SK-N-SH treated with all-trans-retinoic acid at 6 μM for 48 hours (cell line): ENCODE results near the gene LHX2.
"Not testable (repeated sequence)": the region's sequence is repeated elsewhere in the genome, so short reads cannot be mapped to it uniquely, and the experiment has no call there.

ENCODE experiments used
- ATAC-seq: fragments of 200-7000 bp; cut with Tn5 transposase; 3 replicates; pipeline ENCODE4 v1.9.1; 2020; ENCODE audit warnings: mild to moderate bottlenecking, moderate library complexity
- BACH2 ChIP-seq: fragments of 250-450 bp; sonication (Bioruptor Pico); IDR thresholded peaks from 2 replicates; pipeline ENCODE4 v1.9.0; 2021; ENCODE audit warnings: mild to moderate bottlenecking, borderline replicate concordance
- CREB5 ChIP-seq: fragments of 250-450 bp; sonication (Bioruptor Pico); IDR thresholded peaks from 2 replicates; pipeline ENCODE4 v1.5.1; 2020; ENCODE audit warnings: low read depth, mild to moderate bottlenecking, moderate library complexity
- CSDC2 ChIP-seq: fragments of 250-450 bp; sonication (Bioruptor Pico); IDR thresholded peaks from 2 replicates; pipeline ENCODE4 v1.5.0; 2020; ENCODE audit warnings: mild to moderate bottlenecking, moderate library complexity
- CSRNP3 ChIP-seq: fragments of 250-450 bp; sonication (Bioruptor Pico); IDR thresholded peaks from 2 replicates; pipeline ENCODE4 v1.5.1; 2021; ENCODE audit warnings: mild to moderate bottlenecking, moderate library complexity
- GLIS3 ChIP-seq: fragments of 250-450 bp; sonication (Bioruptor Pico); IDR thresholded peaks from 2 replicates; pipeline ENCODE4 v1.5.0; 2020; ENCODE audit warnings: mild to moderate bottlenecking, moderate library complexity
- ISL1 ChIP-seq: fragments of 250-450 bp; sonication (Bioruptor Pico); IDR thresholded peaks from 2 replicates; pipeline ENCODE4 v2.1.2; 2022; ENCODE audit warnings: mild to moderate bottlenecking, moderate library complexity
- POU6F1 ChIP-seq: fragments of 250-450 bp; sonication (Bioruptor Pico); IDR thresholded peaks from 2 replicates; pipeline ENCODE4 v1.8.0; 2021; ENCODE audit warnings: low read depth, mild to moderate bottlenecking, moderate library complexity, borderline replicate concordance
- PPARA ChIP-seq: fragments of 250-450 bp; sonication (Bioruptor Pico); IDR thresholded peaks from 2 replicates; pipeline ENCODE4 v1.5.0; 2020; ENCODE audit warnings: mild to moderate bottlenecking, borderline replicate concordance
- RARB ChIP-seq: fragments of 250-450 bp; sonication (Bioruptor Pico); IDR thresholded peaks from 2 replicates; pipeline ENCODE4 v1.8.0; 2021; ENCODE audit warnings: mild to moderate bottlenecking, moderate library complexity
- TCF4 ChIP-seq: fragments of 250-450 bp; sonication (Bioruptor Pico); IDR thresholded peaks from 2 replicates; pipeline ENCODE4 v1.8.0; 2021; ENCODE audit warnings: mild to moderate bottlenecking, moderate library complexity, borderline replicate concordance
- TOX ChIP-seq: fragments of 250-450 bp; sonication (Bioruptor Pico); IDR thresholded peaks from 2 replicates; pipeline ENCODE4 v1.8.0; 2021; ENCODE audit warnings: mild to moderate bottlenecking, moderate library complexity, borderline replicate concordance
- TSHZ2 ChIP-seq: fragments of 250-450 bp; sonication (Bioruptor Pico); IDR thresholded peaks from 2 replicates; pipeline ENCODE4 v1.5.0; 2020; ENCODE audit warnings: mild to moderate bottlenecking, moderate library complexity
- ZC3H10 ChIP-seq: fragments of 250-450 bp; sonication (Bioruptor Pico); IDR thresholded peaks from 2 replicates; pipeline ENCODE4 v1.5.1; 2021; ENCODE audit warnings: mild to moderate bottlenecking, moderate library complexity
- ZFP30 ChIP-seq: fragments of 450-650 bp; formaldehyde crosslinking; IDR thresholded peaks from 2 replicates; pipeline ENCODE4 v1.5.0; 2022; ENCODE audit warnings: mild to moderate bottlenecking, moderate library complexity
- ZNF565 ChIP-seq: fragments of 450-650 bp; formaldehyde crosslinking; conservative IDR thresholded peaks from 2 replicates; pipeline ENCODE4 v1.5.0; 2020; ENCODE audit warnings: low read depth, mild to moderate bottlenecking, moderate library complexity
- ZNF70 ChIP-seq: fragments of 450-650 bp; formaldehyde crosslinking; IDR thresholded peaks from 2 replicates; pipeline ENCODE4 v1.5.0; 2020; ENCODE audit warnings: mild to moderate bottlenecking, moderate library complexity
- ZNF8 ChIP-seq: fragments of 450-650 bp; formaldehyde crosslinking; IDR thresholded peaks from 2 replicates; pipeline ENCODE4 v1.5.0; 2020; ENCODE audit warnings: mild to moderate bottlenecking, moderate library complexity

The LHX2 gene

GRCh38 chr9:123973590-123974223 is 37.9 kb upstream of the LHX2 start:
- no peak for ATAC-seq
- TF ChIP-seq RARB (no peak), PPARA (CRISPR knock-in tag) (no peak), POU6F1 (CRISPR knock-in tag) (no peak), CSDC2 (CRISPR knock-in tag) (no peak)

- TF ChIP-seq CSRNP3 (CRISPR knock-in tag) (no peak), CREB5 (CRISPR knock-in tag) (no peak), TSHZ2 (CRISPR knock-in tag) (no peak), RARB (no peak), ZNF8 (no peak), TOX (no peak), ZC3H10 (no peak), TCF4 (CRISPR knock-in tag) (no peak), ZNF565 (CRISPR knock-in tag) (no peak), ZFP30 (no peak)
- ATAC-seq = no peak
Measured at GRCh38 chr9:123974471-123974870, 37.1 kb upstream of the LHX2 start.

- no peak for ATAC-seq
- TF ChIP-seq CSDC2 (CRISPR knock-in tag) = no peak
- no peak for TF ChIP-seq GLIS3 (CRISPR knock-in tag)
- TF ChIP-seq ZNF70 (CRISPR knock-in tag) = no peak
- no peak for TF ChIP-seq ZFP30
- TF ChIP-seq TOX = no peak
- TF ChIP-seq RARB = no peak
- TF ChIP-seq POU6F1 (CRISPR knock-in tag) = no peak
- no peak for TF ChIP-seq BACH2 (CRISPR knock-in tag)
Measured at GRCh38 chr9:123975871-123976270, 35.7 kb upstream of the LHX2 start.

GRCh38 chr9:123976579-123976978 is 35.0 kb upstream of the LHX2 start:
- ATAC-seq = not testable (repeated sequence)

GRCh38 chr9:123978981-123979380 is 32.6 kb upstream of the LHX2 start:
- no peak for ATAC-seq
- no peak for TF ChIP-seq TSHZ2 (CRISPR knock-in tag)
- no peak for TF ChIP-seq ISL1
- no peak for TF ChIP-seq ZFP30
- no peak for TF ChIP-seq BACH2 (CRISPR knock-in tag)
- TF ChIP-seq, all 23 proteins: peak for 0
